Regular cardiac myocyte (primary cell): ENCODE measurements around the gene EPYC. TPM values are rescaled to one million over a fixed set of nuclear protein-coding genes. Genes with fewer than 3 reads are reported as not detected.

Source experiments
- total RNA-seq: library from RNA; depleted of rRNA; stranded (reverse); fragments of >200 nt; gene quantifications from 2 replicates; pipeline ENCODE4 v1.2.3, GENCODE V29; 2014

The EPYC gene, protein sequence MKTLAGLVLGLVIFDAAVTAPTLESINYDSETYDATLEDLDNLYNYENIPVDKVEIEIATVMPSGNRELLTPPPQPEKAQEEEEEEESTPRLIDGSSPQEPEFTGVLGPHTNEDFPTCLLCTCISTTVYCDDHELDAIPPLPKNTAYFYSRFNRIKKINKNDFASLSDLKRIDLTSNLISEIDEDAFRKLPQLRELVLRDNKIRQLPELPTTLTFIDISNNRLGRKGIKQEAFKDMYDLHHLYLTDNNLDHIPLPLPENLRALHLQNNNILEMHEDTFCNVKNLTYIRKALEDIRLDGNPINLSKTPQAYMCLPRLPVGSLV
- not detected in 2 replicates for total RNA-seq

DNA sequence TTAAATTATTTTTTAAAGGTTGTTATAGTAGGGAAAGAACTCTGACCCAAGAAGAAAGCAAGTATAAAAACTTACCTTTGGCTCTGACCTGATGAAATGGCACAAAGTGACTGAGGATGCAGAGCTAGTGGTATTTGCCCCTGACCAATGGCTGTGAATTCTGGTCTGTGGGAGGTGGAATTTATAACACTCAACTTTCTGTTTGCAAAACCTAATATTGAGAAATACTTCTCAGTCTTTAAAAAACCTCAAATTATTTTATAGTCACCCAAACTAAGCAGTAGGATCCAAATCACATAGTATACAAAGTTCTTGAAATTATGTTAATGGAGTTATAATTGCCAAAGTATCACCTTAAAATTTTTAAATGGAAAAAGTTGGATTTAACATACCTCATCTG lies at the start of gene EPYC:
Gene EPYC, minus strand, starts transcription at position 101 of the 400 bp plus-strand sequence. CDS start 2,407 bp downstream, outside the sequence.

DNA sequence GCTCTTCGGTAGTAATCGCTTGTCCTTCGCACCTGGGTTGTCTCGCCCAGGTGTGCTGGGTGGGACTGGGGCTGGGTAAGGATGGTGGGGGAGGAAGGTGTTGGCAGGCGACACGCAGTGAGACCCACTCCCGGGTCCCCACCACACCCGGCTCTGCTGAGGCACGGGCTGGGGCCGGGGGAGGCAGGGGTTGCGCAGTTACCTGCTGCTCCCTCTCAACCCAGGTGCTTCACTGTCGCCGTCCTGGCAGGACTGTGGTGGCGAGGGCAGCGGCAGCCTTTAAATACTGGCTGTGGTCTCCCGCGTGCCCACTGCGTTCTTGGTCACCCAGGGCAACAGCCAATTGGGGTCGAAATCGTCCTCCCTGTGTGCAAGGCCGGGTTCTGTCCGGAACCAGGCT lies 49.9 kb downstream of the EPYC start, which contains the start of gene CCER1:
Gene CCER1, minus strand, starts transcription at position 256 of the 400 bp plus-strand sequence. CDS start 434 bp downstream, outside the sequence.

Other genes starting within 250 kb of the EPYC start
- gene CCER1, start 49.8 kb downstream of the EPYC start, total RNA-seq = not detected in 2 replicates
- gene KERA, start 53.1 kb upstream of the EPYC start, total RNA-seq = not detected in 2 replicates
- 35.3 and 191 TPM in 2 replicates for gene LUM, start 106.5 kb upstream of the EPYC start, total RNA-seq
- gene DCN, start 177.8 kb upstream of the EPYC start, total RNA-seq = 69.8 and 321 TPM in 2 replicates